ENCODE results near the gene VTI1A. TPM values are rescaled to one million over a fixed set of nuclear protein-coding genes. Genes with fewer than 3 reads are reported as not detected.
A peak's percentile ranks its signal among the peaks of the same experiment; 100 is the strongest.

Gene VTI1A
- polyA plus RNA-seq, 2 of the 4 experiments (the other 2 are of a cell fraction), result 17.0 to 25.3 TPM

DNA sequence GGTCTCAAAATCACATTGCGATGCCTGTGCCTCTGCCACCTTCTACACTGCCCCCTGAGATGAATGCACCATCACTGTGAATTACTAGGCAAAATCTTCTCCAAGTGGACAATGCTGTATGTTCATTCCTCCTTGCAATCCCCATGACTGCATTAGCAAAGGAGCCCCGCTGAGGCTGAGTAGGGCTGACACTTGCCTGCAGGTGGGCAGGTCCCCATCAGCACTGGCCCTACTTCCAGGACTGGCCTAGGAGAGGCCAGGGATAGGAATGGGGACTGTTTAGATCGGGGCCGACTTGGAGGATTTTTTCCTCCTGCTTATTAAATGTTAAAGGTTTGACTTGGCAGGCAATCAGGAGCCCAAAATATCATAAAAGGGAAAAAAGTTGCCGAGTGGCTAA lies 376.0 kb downstream of the VTI1A start (continued):
- TF ChIP-seq FOXS1 (CRISPR knock-in tag; IDR thresholded peaks at IDR 0.05) (no peak), HDAC2 (IDR thresholded peaks at IDR 0.05) (no peak), ZC3H11A (IDR thresholded peaks at IDR 0.05) (no peak)

DNA sequence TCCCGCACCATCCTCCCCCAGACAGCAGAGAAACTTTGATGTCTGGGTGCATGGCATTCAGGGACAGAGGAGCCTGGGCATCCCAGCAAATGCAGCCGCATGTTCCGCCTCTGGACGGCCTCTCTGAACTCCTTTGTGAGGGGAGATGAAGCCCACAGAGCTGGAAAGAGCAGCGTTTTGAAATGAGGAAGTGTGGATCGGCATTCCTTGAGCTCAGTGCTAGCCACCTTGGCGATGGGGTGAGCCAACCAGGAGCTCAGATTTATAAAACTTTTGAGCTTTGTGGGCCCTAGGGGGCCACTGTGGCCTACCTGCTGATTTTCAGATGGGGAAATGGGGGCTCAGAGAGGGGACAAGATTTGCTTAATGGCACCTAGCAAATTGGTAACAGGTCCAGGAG lies 376.6 kb downstream of the VTI1A start:
- no peaks in the 10 kb centered on the region for H3K4me1 ChIP-seq
- ChIA-PET POLR2A (no interaction called here), CTCF (no interaction called here)
- no peaks in the 10 kb centered on the region for H3K9me3 ChIP-seq
- no peak overlapping the region for H3K4me2 ChIP-seq
- FAIRE-seq (no peak), DNase-seq (ENCODE audit: low read depth in 1 of 2, low spot score in 1 of 2) (no peak), ATAC-seq (no peak)
- peak overlapping the region in 1 of 2 experiments; percentile 34; a peak in 1 of 6 replicates for H3K27ac ChIP-seq
- no peak for TF ChIP-seq JUN (IDR thresholded peaks at IDR 0.05)
- no peak overlapping the region for H3K4me3 ChIP-seq
- WGBS (ENCODE audit: missing lambda C conversion rate), result 95% methylated on average over 7 of the region's 7 CpGs

- CTCF ChIA-PET, result interaction anchor here (1.3 kb wide), 1 partner anchor 10 kb away, joined by 3 read pairs; no protein-coding TSS in a partner anchor
- Histone ChIP-seq H3K9me3 (no peaks in the 10 kb centered on the region), H3K4me2 (no peak overlapping the region), H3K27ac (no peak overlapping the region), H3K4me1 (no peaks in the 10 kb centered on the region), H3K4me3 (no peak overlapping the region)
- no peak for FAIRE-seq
- no peak for ATAC-seq
- POLR2A ChIA-PET, result no interaction called here
- WGBS (ENCODE audit: missing lambda C conversion rate), result 77% methylated on average over 7 of the region's 7 CpGs
- DNase-seq (ENCODE audit: low read depth in 1 of 2, low spot score in 1 of 2), result no peak
- no peak for TF ChIP-seq EHF (CRISPR knock-in tag; IDR thresholded peaks at IDR 0.05)
- TF ChIP-seq TFCP2L1 (CRISPR knock-in tag; IDR thresholded peaks at IDR 0.05), result no peak
- no peak for TF ChIP-seq NPAS2 (CRISPR knock-in tag; IDR thresholded peaks at IDR 0.05; ENCODE audit: borderline replicate concordance)
- TF ChIP-seq ESRRA (IDR thresholded peaks at IDR 0.05; ENCODE audit: borderline replicate concordance, low read length), result no peak
- no peak for TF ChIP-seq JUN (IDR thresholded peaks at IDR 0.05)
- no peak for TF ChIP-seq MYC (IDR thresholded peaks at IDR 0.05; ENCODE audit: borderline replicate concordance, low read length)
- TF ChIP-seq SMC3 (IDR thresholded peaks at IDR 0.05), result no peak
- TF ChIP-seq, protein P1, sequence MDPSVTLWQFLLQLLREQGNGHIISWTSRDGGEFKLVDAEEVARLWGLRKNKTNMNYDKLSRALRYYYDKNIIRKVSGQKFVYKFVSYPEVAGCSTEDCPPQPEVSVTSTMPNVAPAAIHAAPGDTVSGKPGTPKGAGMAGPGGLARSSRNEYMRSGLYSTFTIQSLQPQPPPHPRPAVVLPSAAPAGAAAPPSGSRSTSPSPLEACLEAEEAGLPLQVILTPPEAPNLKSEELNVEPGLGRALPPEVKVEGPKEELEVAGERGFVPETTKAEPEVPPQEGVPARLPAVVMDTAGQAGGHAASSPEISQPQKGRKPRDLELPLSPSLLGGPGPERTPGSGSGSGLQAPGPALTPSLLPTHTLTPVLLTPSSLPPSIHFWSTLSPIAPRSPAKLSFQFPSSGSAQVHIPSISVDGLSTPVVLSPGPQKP (IDR thresholded peaks at IDR 0.05; ENCODE audit: low read depth, low read length), result no peak
- no peak for TF ChIP-seq HEYL (CRISPR knock-in tag; IDR thresholded peaks at IDR 0.05)
- TF ChIP-seq RNF2 (IDR thresholded peaks at IDR 0.05; ENCODE audit: borderline replicate concordance, low read depth), result no peak
- TF ChIP-seq ZC3H11A (IDR thresholded peaks at IDR 0.05), result no peak
- TF ChIP-seq, protein P2, sequence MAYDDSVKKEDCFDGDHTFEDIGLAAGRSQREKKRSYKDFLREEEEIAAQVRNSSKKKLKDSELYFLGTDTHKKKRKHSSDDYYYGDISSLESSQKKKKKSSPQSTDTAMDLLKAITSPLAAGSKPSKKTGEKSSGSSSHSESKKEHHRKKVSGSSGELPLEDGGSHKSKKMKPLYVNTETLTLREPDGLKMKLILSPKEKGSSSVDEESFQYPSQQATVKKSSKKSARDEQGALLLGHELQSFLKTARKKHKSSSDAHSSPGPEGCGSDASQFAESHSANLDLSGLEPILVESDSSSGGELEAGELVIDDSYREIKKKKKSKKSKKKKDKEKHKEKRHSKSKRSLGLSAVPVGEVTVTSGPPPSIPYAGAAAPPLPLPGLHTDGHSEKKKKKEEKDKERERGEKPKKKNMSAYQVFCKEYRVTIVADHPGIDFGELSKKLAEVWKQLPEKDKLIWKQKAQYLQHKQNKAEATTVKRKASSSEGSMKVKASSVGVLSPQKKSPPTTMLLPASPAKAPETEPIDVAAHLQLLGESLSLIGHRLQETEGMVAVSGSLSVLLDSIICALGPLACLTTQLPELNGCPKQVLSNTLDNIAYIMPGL (CRISPR knock-in tag; IDR thresholded peaks at IDR 0.05; ENCODE audit: borderline replicate concordance), result no peak
These were observed 379.1 kb downstream of the VTI1A start for GRCh38 chr10:112826018-112826697.

DNA sequence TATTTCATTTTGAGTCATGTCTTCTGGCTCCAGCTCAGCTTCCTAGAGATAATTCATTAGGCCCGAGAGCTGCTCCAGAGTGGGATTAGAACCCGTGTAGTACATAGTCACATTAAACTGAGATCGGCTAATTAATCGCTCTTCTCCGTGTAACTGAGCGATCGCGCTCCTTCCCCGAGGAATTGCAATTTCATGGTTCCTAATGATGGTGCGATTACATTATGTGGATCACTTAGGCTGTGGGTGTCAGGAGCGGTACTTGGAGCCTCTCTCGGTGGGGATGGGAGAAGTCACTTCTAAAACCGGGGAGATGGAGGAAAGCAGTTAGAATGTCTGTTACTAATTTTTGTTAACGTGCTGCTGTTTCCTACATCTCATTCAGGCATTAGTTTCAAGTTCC lies 380.1 kb downstream of the VTI1A start:
- H3K4me3 ChIP-seq, result no peak overlapping the region
- H3K4me2 ChIP-seq, result no peak overlapping the region
- POLR2A ChIA-PET, result no interaction called here
- DNase-seq (ENCODE audit: low read depth in 1 of 2, low spot score in 1 of 2), result no peak
- no peaks in the 10 kb centered on the region for H3K9me3 ChIP-seq
- FAIRE-seq, result no peak
- no peak overlapping the region for H3K27ac ChIP-seq
- WGBS (ENCODE audit: missing lambda C conversion rate), result 94% methylated on average over 14 of the region's 14 CpGs
- no peak for ATAC-seq
- no peaks in the 10 kb centered on the region for H3K4me1 ChIP-seq
- CTCF ChIA-PET, result interaction anchor here (0.6 kb wide), 1 partner anchor 708 kb away, joined by 3 read pairs; no protein-coding TSS in a partner anchor
- TF ChIP-seq SMC3 (IDR thresholded peaks at IDR 0.05), result no peak
- no peak for TF ChIP-seq RNF2 (IDR thresholded peaks at IDR 0.05; ENCODE audit: borderline replicate concordance, low read depth)
- no peak for TF ChIP-seq MYC (IDR thresholded peaks at IDR 0.05; ENCODE audit: borderline replicate concordance, low read length)
- no peak for TF ChIP-seq CHD2 (IDR thresholded peaks at IDR 0.05; ENCODE audit: low read length, partially characterized antibody)
- no peak for TF ChIP-seq ZC3H11A (IDR thresholded peaks at IDR 0.05)
- TF ChIP-seq, protein P2 (CRISPR knock-in tag; IDR thresholded peaks at IDR 0.05; ENCODE audit: borderline replicate concordance), result no peak
- TF ChIP-seq KDM5A (IDR thresholded peaks at IDR 0.05), result no peak
- TF ChIP-seq MAFK (IDR thresholded peaks at IDR 0.05; ENCODE audit: partially characterized antibody), result no peak
- TF ChIP-seq EHF (CRISPR knock-in tag; IDR thresholded peaks at IDR 0.05), result no peak
- no peak for TF ChIP-seq TFCP2L1 (CRISPR knock-in tag; IDR thresholded peaks at IDR 0.05)
- TF ChIP-seq HOXA7 (CRISPR knock-in tag; IDR thresholded peaks at IDR 0.05), result no peak
- no peak for TF ChIP-seq BCL3 (IDR thresholded peaks at IDR 0.05)
- no peak for TF ChIP-seq ATOH8 (CRISPR knock-in tag; IDR thresholded peaks at IDR 0.05; ENCODE audit: low read depth)
- no peak for TF ChIP-seq RAD21 (conservative IDR thresholded peaks at IDR 0.05 in 1 of 2, IDR thresholded peaks at IDR 0.05 in 1 of 2)
- TF ChIP-seq EHMT2 (IDR thresholded peaks at IDR 0.05; ENCODE audit: low read depth), result no peak
- TF ChIP-seq CBX8 (IDR thresholded peaks at IDR 0.05), result no peak
- no peak for TF ChIP-seq RCOR1 (IDR thresholded peaks at IDR 0.05; ENCODE audit: low read depth, low read length)

Data from A549 (cell line).